T-cell (primary cell): ENCODE results near the gene MELK. TPM values are rescaled to one million over a fixed set of nuclear protein-coding genes. Genes with fewer than 3 reads are reported as not detected.

ENCODE experiments used
- total RNA-seq, 35 experiments: library from RNA in 6 of 35; stranded (reverse) in 6 of 35; fragments of 120-200 nt in 1 of 35; gene quantifications; one replicate each; pipeline versions ENCODE4 v1.2.1 to v1.2.4 and lab custom pipeline; 2013 to 2026

MELK gene
- total RNA-seq, 5 donors from 2014 or later (not counting 1 experiment from before 2014, with no cell fraction given), result 0.44 to 1.3 (median 0.69) TPM

Other genes with a start within 250 kb of the MELK start
- gene RNF38, start 172.6 kb upstream of the MELK start, total RNA-seq, result 10 to 100 TPM; 61.0 to 92.3 (median 71.2) TPM